ENCODE data around the gene SRPX2.

DNA sequence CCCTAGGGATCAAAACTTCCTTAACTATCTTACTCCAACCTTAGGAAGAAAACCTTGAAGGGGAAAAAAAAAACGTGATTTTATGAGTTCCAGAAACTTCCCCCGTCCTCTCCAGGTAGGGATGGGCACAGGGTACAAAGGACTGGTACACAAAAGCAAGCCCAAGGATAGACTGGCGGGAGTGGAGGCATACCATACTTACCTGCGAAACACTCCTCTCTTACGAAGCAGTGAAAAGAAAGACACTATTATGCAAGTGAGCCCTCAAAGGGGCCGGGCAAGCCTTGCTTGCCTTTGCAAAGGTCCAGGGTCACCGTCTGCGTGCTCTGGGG, 8.0 kb upstream of the SRPX2 start:
- TF ChIP-seq, protein P1, sequence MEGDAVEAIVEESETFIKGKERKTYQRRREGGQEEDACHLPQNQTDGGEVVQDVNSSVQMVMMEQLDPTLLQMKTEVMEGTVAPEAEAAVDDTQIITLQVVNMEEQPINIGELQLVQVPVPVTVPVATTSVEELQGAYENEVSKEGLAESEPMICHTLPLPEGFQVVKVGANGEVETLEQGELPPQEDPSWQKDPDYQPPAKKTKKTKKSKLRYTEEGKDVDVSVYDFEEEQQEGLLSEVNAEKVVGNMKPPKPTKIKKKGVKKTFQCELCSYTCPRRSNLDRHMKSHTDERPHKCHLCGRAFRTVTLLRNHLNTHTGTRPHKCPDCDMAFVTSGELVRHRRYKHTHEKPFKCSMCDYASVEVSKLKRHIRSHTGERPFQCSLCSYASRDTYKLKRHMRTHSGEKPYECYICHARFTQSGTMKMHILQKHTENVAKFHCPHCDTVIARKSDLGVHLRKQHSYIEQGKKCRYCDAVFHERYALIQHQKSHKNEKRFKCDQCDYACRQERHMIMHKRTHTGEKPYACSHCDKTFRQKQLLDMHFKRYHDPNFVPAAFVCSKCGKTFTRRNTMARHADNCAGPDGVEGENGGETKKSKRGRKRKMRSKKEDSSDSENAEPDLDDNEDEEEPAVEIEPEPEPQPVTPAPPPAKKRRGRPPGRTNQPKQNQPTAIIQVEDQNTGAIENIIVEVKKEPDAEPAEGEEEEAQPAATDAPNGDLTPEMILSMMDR (IDR thresholded peaks at IDR 0.05), result no peak
- TF ChIP-seq POLR2A (IDR thresholded peaks at IDR 0.05), result no peak

Measured in Peyer's patch (tissue), 4 donors.